Fibroblast of villous mesenchyme (primary cell): ENCODE measurements around the gene LRRC7. TPM values are rescaled to one million over a fixed set of nuclear protein-coding genes. Genes with fewer than 3 reads are reported as not detected.
"Not testable (repeated sequence)": the region's sequence is repeated elsewhere in the genome, so short reads cannot be mapped to it uniquely, and the experiment has no call there.

Experiments
- DNase-seq: peaks from one replicate; pipeline ENCODE4 v3.0.0-alpha.2; 2010; ENCODE audit warnings: low read depth
- H3K4me3 ChIP-seq: 2 replicates; pipeline ENCODE4 v1.5.1; 2011; ENCODE audit warnings: low read depth, mild to moderate bottlenecking, low read length
- CTCF ChIP-seq: IDR thresholded peaks from 2 replicates; pipeline ENCODE4 v1.5.1; 2012; ENCODE audit warnings: low read depth, mild to moderate bottlenecking, low read length; ENCODE audit not compliant: insufficient read depth
- total RNA-seq: library from RNA; depleted of rRNA; stranded (reverse); fragments of >200 nt; gene quantifications from 2 replicates; pipeline ENCODE4 v1.2.3, GENCODE V29; 2012

The LRRC7 gene
- total RNA-seq, 1 donor: 0.43 TPM

GRCh38 chr1:69947837-69948236, 380.1 kb downstream of the LRRC7 start:
- H3K4me3 ChIP-seq: no peak overlapping the region
- peak; percentile 2 for DNase-seq
- TF ChIP-seq CTCF: no peak

- TF ChIP-seq CTCF: no peak
- no peak for DNase-seq
- H3K4me3 ChIP-seq: no peak overlapping the region
These were observed 385.0 kb downstream of the LRRC7 start for GRCh38 chr1:69952676-69953075.

- DNase-seq, H3K4me3 ChIP-seq: not testable (repeated sequence)
These were observed 394.7 kb downstream of the LRRC7 start for GRCh38 chr1:69962452-69962851.

GRCh38 chr1:69967245-69967766, 399.6 kb downstream of the LRRC7 start:
- no peak overlapping the region for H3K4me3 ChIP-seq
- no peak for TF ChIP-seq CTCF
- no peak for DNase-seq

- no peak overlapping the region for H3K4me3 ChIP-seq
- TF ChIP-seq CTCF: no peak
- DNase-seq: peak; percentile 31
These were observed 409.2 kb downstream of the LRRC7 start for GRCh38 chr1:69976896-69977295.

- TF ChIP-seq CTCF: no peak
- no peak overlapping the region for H3K4me3 ChIP-seq
These were observed 415.3 kb downstream of the LRRC7 start for GRCh38 chr1:69982992-69983391.

GRCh38 chr1:69985376-69985775, 417.7 kb downstream of the LRRC7 start:
- DNase-seq: no peak
- H3K4me3 ChIP-seq: no peak overlapping the region
- no peak for TF ChIP-seq CTCF

More at GRCh38 chr1:69982992-69983391, 415.3 kb downstream of the LRRC7 start:
- DNase-seq: peak; percentile 36
